ENCODE measurements around the gene MRGPRF.

- TF ChIP-seq CTCF (IDR thresholded peaks at IDR 0.05) (no peak), POLR2A (IDR thresholded peaks at IDR 0.05) (no peak), POLR2AphosphoS5 (IDR thresholded peaks at IDR 0.05) (no peak)
Measured at GRCh38 chr11:69004411-69005182, 8.4 kb downstream of the MRGPRF start.
